Stomach (tissue), 4 donors: Measurements from ENCODE around the gene CCDC127.

Source experiments
- POLR2A ChIP-seq, 4 donors: fragments of 450-650 bp; IDR thresholded peaks; one replicate each; pipeline ENCODE4 v1.6.1; 2016; ENCODE audit warnings: antibody characterized with exemption in 4 of 4, control low read depth in 2 of 4, mild to moderate bottlenecking in 1 of 4, moderate library complexity in 1 of 4
- POLR2AphosphoS5 ChIP-seq, 3 donors: sonication (generic); formaldehyde crosslinking; IDR thresholded peaks; one replicate each; pipeline ENCODE4 v1.6.1; 2016; ENCODE audit warnings: antibody characterized with exemption in 3 of 3

- TF ChIP-seq POLR2A (IDR thresholded peaks at IDR 0.05) (no peak), POLR2AphosphoS5 (IDR thresholded peaks at IDR 0.05) (no peak)
Measured at GRCh38 chr5:179401-179800, 38.6 kb downstream of the CCDC127 start.
